Smooth muscle cell (in vitro differentiated cells): Measurements from ENCODE around the gene B3GNT9. TPM values are rescaled to one million over a fixed set of nuclear protein-coding genes. Genes with fewer than 3 reads are reported as not detected.

Experiments
- DNase-seq: peaks from one replicate; lab custom pipeline; 2025; ENCODE audit not compliant: unreplicated experiment; lab: John Stamatoyannopoulos, UW
- H2AFZ ChIP-seq: fragments of 200-600 bp; sonication (generic); 2 replicates; pipeline ENCODE4 v1.6.0; 2016; ENCODE audit warnings: antibody characterized with exemption, low read depth, mild to moderate bottlenecking
- H3F3A ChIP-seq: fragments of 200-600 bp; sonication (generic); 2 replicates; pipeline ENCODE4 v1.6.0; 2017; ENCODE audit warnings: antibody characterized with exemption, low read depth
- H3K27ac ChIP-seq: fragments of 200-600 bp; sonication (generic); 2 replicates; pipeline ENCODE4 v1.5.1; 2016; ENCODE audit warnings: low read depth, mild to moderate bottlenecking
- H3K27me3 ChIP-seq: fragments of 200-600 bp; sonication (generic); 2 replicates; pipeline ENCODE4 v1.6.1; 2016; ENCODE audit warnings: low read depth, mild to moderate bottlenecking
- H3K36me3 ChIP-seq: fragments of 200-600 bp; sonication (generic); 2 replicates; pipeline ENCODE4 v1.5.1; 2016; ENCODE audit warnings: low read depth
- H3K4me1 ChIP-seq: fragments of 200-600 bp; sonication (generic); 2 replicates; pipeline ENCODE4 v1.5.1; 2016; ENCODE audit warnings: low read depth
- H3K4me2 ChIP-seq: fragments of 200-600 bp; sonication (generic); 2 replicates; pipeline ENCODE4 v1.6.0; 2016; ENCODE audit warnings: mild to moderate bottlenecking
- H3K4me3 ChIP-seq: fragments of 200-600 bp; sonication (generic); 2 replicates; pipeline ENCODE4 v1.5.1; 2016; ENCODE audit warnings: mild to moderate bottlenecking
- H3K79me2 ChIP-seq: fragments of 200-600 bp; sonication (generic); 2 replicates; pipeline ENCODE4 v1.6.0; 2016; ENCODE audit warnings: low read depth, mild to moderate bottlenecking
- H3K9ac ChIP-seq: fragments of 200-600 bp; sonication (generic); 2 replicates; pipeline ENCODE4 v1.6.0; 2016; ENCODE audit warnings: low read depth
- H3K9me3 ChIP-seq: fragments of 200-600 bp; sonication (generic); replicated peaks from 2 replicates; pipeline ENCODE4 v1.5.1; 2016; ENCODE audit warnings: low read depth
- H4K20me1 ChIP-seq: fragments of 200-600 bp; sonication (generic); 2 replicates; pipeline ENCODE4 v1.6.0; 2016; ENCODE audit warnings: low read depth
- CTCF ChIP-seq: fragments of 200-600 bp; sonication (generic); IDR thresholded peaks from 2 replicates; pipeline ENCODE4 v1.5.1; 2017; ENCODE audit warnings: borderline replicate concordance, mild to moderate bottlenecking, antibody characterized with exemption; ENCODE audit not compliant: insufficient read depth, poor library complexity, severe bottlenecking
- WGBS: methylation state at CpG from one replicate; pipeline ENCODE4 v1.1.7; 2016; ENCODE audit warnings: low lambda C conversion rate; 5-methylcytosine and 5-hydroxymethylcytosine counted together
- polyA plus RNA-seq: library from polyadenylated mRNA; unstranded; fragments of >200 nt; fragmentation: Nextera tagmentation; extraction: Ambion mirVana; gene quantifications from 2 replicates; pipeline ENCODE4 v1.2.1, GENCODE V29; 2016
- total RNA-seq: library from RNA; depleted of rRNA; stranded (reverse); fragments of >200 nt; gene quantifications from 2 replicates; pipeline ENCODE4 v1.2.3, GENCODE V29; 2014

B3GNT9 gene
- total and polyA plus RNA-seq, 2 experiments from 2014 or later, result 29.9 to 39.3 TPM

- 96% methylated on average over 6 of the region's 6 CpGs for WGBS
- Histone ChIP-seq H3K27ac (no peak overlapping the region), H3K9me3 (no peaks in the 10 kb centered on the region), H3K9ac (no peak overlapping the region), H3K36me3 (no peaks in the 10 kb centered on the region), H3K4me1 (peaks cover 8% of the 10 kb centered on the region), H3K4me2 (no peak overlapping the region), H4K20me1 (peaks cover 13% of the 10 kb centered on the region), H3K79me2 (peaks cover under 1% of the 10 kb centered on the region), H3K27me3 (no peaks in the 10 kb centered on the region), H2AFZ (no peak overlapping the region), H3K4me3 (no peak overlapping the region), H3F3A (peaks cover 10% of the 10 kb centered on the region)
- no peak for DNase-seq
- no peak for TF ChIP-seq CTCF
Observed at GRCh38 chr16:67104845-67105244, 46.0 kb downstream of the B3GNT9 start.

GRCh38 chr16:67104061-67104460 lies 46.7 kb downstream of the B3GNT9 start:
- Histone ChIP-seq H3K9me3 (no peaks in the 10 kb centered on the region), H3K36me3 (no peaks in the 10 kb centered on the region), H4K20me1 (peaks cover 13% of the 10 kb centered on the region), H3K4me2 (no peak overlapping the region), H2AFZ (no peak overlapping the region), H3F3A (peaks cover 17% of the 10 kb centered on the region), H3K27me3 (no peaks in the 10 kb centered on the region), H3K27ac (no peak overlapping the region), H3K4me3 (no peak overlapping the region), H3K79me2 (no peaks in the 10 kb centered on the region), H3K9ac (no peak overlapping the region), H3K4me1 (peaks cover 5% of the 10 kb centered on the region)
- 78% methylated on average over 4 of the region's 4 CpGs for WGBS
- DNase-seq, result no peak
- peak; percentile 41 for TF ChIP-seq CTCF

- no peaks in the 10 kb centered on the region for H3K9me3 ChIP-seq
- H3K4me1 ChIP-seq, result peaks cover 5% of the 10 kb centered on the region
- no peaks in the 10 kb centered on the region for H3K27me3 ChIP-seq
- H3K4me3 ChIP-seq, result no peak overlapping the region
- H3K4me2 ChIP-seq, result peak overlapping the region; percentile 56
- H2AFZ ChIP-seq, result no peak overlapping the region
- TF ChIP-seq CTCF, result no peak
- peaks cover 18% of the 10 kb centered on the region for H3F3A ChIP-seq
- peak overlapping the region; percentile 81 for H3K27ac ChIP-seq
- H3K9ac ChIP-seq, result no peak overlapping the region
- no peaks in the 10 kb centered on the region for H3K79me2 ChIP-seq
- whole genome bisulfite sequencing, result 38% methylated on average over 4 of the region's 4 CpGs
- H3K36me3 ChIP-seq, result no peaks in the 10 kb centered on the region
- no peak for DNase-seq
- H4K20me1 ChIP-seq, result peaks cover 13% of the 10 kb centered on the region
Observed at GRCh38 chr16:67101311-67102082, 49.3 kb downstream of the B3GNT9 start.
